T-helper 1 cell treated with Interleukin-12 subunit alpha and Interleukin-12 subunit beta and Interleukin-4 antibody, amounts not matched to agents 30 ng/mL and 1 ng/mL, for 36 hours (primary cell): ENCODE data around the gene CD163L1. TPM values are rescaled to one million over a fixed set of nuclear protein-coding genes. Genes with fewer than 3 reads are reported as not detected.

ENCODE experiments used
- intact Hi-C: fragments of 100-400 bp; cut with micrococcal nuclease; formaldehyde crosslinking; loops from one replicate; pipeline ENCODE4 v1.15.1; 2024
- total RNA-seq: library from RNA; stranded (reverse); gene quantifications from 2 replicates; pipeline ENCODE4 v1.2.3, GENCODE V29; 2022

Gene CD163L1
- total RNA-seq, 1 donor from 2014 or later, result not detected

- intact Hi-C loops, result no loop called here
Observed at GRCh38 chr12:7411343-7411742, 32.6 kb downstream of the CD163L1 start.

- intact Hi-C loops, result no loop called here
Observed at GRCh38 chr12:7404275-7404674, 39.7 kb downstream of the CD163L1 start.

- intact Hi-C loops, result no loop called here
Observed at GRCh38 chr12:7403466-7403865, 40.5 kb downstream of the CD163L1 start.

GRCh38 chr12:7399089-7399488 lies 44.9 kb downstream of the CD163L1 start:
- intact Hi-C loops, result no loop called here

- intact Hi-C loops, result no loop called here
Observed at GRCh38 chr12:7396418-7396817, 47.5 kb downstream of the CD163L1 start.

GRCh38 chr12:7395950-7396349 lies 48.0 kb downstream of the CD163L1 start:
- intact Hi-C loops, result no loop called here

GRCh38 chr12:7387289-7387688 lies 56.7 kb downstream of the CD163L1 start:
- intact Hi-C loops, result loop anchor here (5.0 kb wide), 1 partner anchor 170 kb away; no protein-coding TSS in a partner anchor

- intact Hi-C loops, result no loop called here
Observed at GRCh38 chr12:7383157-7383556, 60.8 kb downstream of the CD163L1 start.

- intact Hi-C loops, result no loop called here
Observed at GRCh38 chr12:7376196-7376595, 67.8 kb downstream of the CD163L1 start.

GRCh38 chr12:7375145-7375543 lies 68.8 kb downstream of the CD163L1 start:
- intact Hi-C loops, result no loop called here

GRCh38 chr12:7374423-7375144 lies 69.4 kb downstream of the CD163L1 start:
- intact Hi-C loops, result loop anchor here (1.0 kb wide), 1 partner anchor 264 kb away; no protein-coding TSS in a partner anchor

- intact Hi-C loops, result no loop called here
Observed at GRCh38 chr12:7373226-7373625, 70.7 kb downstream of the CD163L1 start.

GRCh38 chr12:7369274-7369729 lies 74.7 kb downstream of the CD163L1 start:
- intact Hi-C loops, result no loop called here

GRCh38 chr12:7362734-7363133 lies 81.2 kb downstream of the CD163L1 start:
- intact Hi-C loops, result no loop called here

GRCh38 chr12:7361265-7361664 lies 82.7 kb downstream of the CD163L1 start:
- intact Hi-C loops, result no loop called here

- intact Hi-C loops, result no loop called here
Observed at GRCh38 chr12:7354529-7354928, 89.4 kb downstream of the CD163L1 start.

GRCh38 chr12:7352661-7353060 lies 91.3 kb downstream of the CD163L1 start:
- intact Hi-C loops, result no loop called here

- intact Hi-C loops, result no loop called here
Observed at GRCh38 chr12:7351177-7351576, 92.8 kb downstream of the CD163L1 start.

- intact Hi-C loops, result no loop called here
Observed at GRCh38 chr12:7349418-7349817, 94.5 kb downstream of the CD163L1 start.

- intact Hi-C loops, result no loop called here
Observed at GRCh38 chr12:7346551-7347225, 97.3 kb downstream of the CD163L1 start.

GRCh38 chr12:7344833-7345606 lies 98.9 kb downstream of the CD163L1 start:
- intact Hi-C loops, result no loop called here

- intact Hi-C loops, result no loop called here
Observed at GRCh38 chr12:7339675-7340074, 104.3 kb downstream of the CD163L1 start.
